T-helper 2 cell treated with Interferon-gamma antibody and Interleukin-4, amounts not matched to agents 5 μg/mL and 100 μg/mL, for 36 hours (primary cell): ENCODE results near the gene NRBF2.
A peak's percentile ranks its signal among the peaks of the same experiment; 100 is the strongest.

ENCODE experiments used
- DNase-seq: peaks from one replicate; pipeline ENCODE4 v3.0.0; 2021; ENCODE audit warnings: low spot score
- H3K27ac Mint-ChIP-seq: one replicate; pipeline ENCODE4 v1.8.0; 2021; ENCODE audit warnings: mild to moderate bottlenecking, mixed read lengths
- H3K27me3 Mint-ChIP-seq: one replicate; pipeline ENCODE4 v1.8.0; 2021; ENCODE audit warnings: low read depth, mixed read lengths
- H3K36me3 Mint-ChIP-seq: one replicate; pipeline ENCODE4 v1.8.0; 2021; ENCODE audit warnings: low read depth, mixed read lengths
- H3K4me1 Mint-ChIP-seq: one replicate; pipeline ENCODE4 v1.8.0; 2021; ENCODE audit warnings: low read depth, mixed read lengths
- H3K4me3 Mint-ChIP-seq: one replicate; pipeline ENCODE4 v1.8.0; 2022; ENCODE audit warnings: mild to moderate bottlenecking, moderate library complexity, mixed read lengths
- H3K9me3 Mint-ChIP-seq: one replicate; pipeline ENCODE4 v1.8.0; 2021; ENCODE audit warnings: mixed read lengths

Gene NRBF2

GRCh38 chr10:63106111-63106755 lies 26.9 kb upstream of the NRBF2 start:
- no peak for DNase-seq
- Mint-ChIP-seq H3K4me3 (no peak overlapping the region), H3K36me3 (no peaks in the 10 kb centered on the region), H3K27ac (no peak overlapping the region), H3K9me3 (no peaks in the 10 kb centered on the region), H3K27me3 (peaks cover 7% of the 10 kb centered on the region), H3K4me1 (peaks cover 7% of the 10 kb centered on the region)

GRCh38 chr10:63107943-63108437 lies 25.1 kb upstream of the NRBF2 start:
- peaks cover 12% of the 10 kb centered on the region for H3K27me3 Mint-ChIP-seq
- no peak for DNase-seq
- no peak overlapping the region for H3K4me3 Mint-ChIP-seq
- no peaks in the 10 kb centered on the region for H3K36me3 Mint-ChIP-seq
- peaks cover 7% of the 10 kb centered on the region for H3K4me1 Mint-ChIP-seq
- H3K9me3 Mint-ChIP-seq = no peaks in the 10 kb centered on the region
- no peak overlapping the region for H3K27ac Mint-ChIP-seq

- no peaks in the 10 kb centered on the region for H3K9me3 Mint-ChIP-seq
- H3K27ac Mint-ChIP-seq = no peak overlapping the region
- peaks cover 15% of the 10 kb centered on the region for H3K27me3 Mint-ChIP-seq
- no peak overlapping the region for H3K4me3 Mint-ChIP-seq
- DNase-seq = no peak
- no peaks in the 10 kb centered on the region for H3K4me1 Mint-ChIP-seq
- no peaks in the 10 kb centered on the region for H3K36me3 Mint-ChIP-seq
Observed at GRCh38 chr10:63110940-63111339, 22.2 kb upstream of the NRBF2 start.

GRCh38 chr10:63114031-63114814 lies 18.9 kb upstream of the NRBF2 start:
- Mint-ChIP-seq H3K4me1 (no peaks in the 10 kb centered on the region), H3K4me3 (no peak overlapping the region), H3K9me3 (no peaks in the 10 kb centered on the region), H3K27me3 (peaks cover 11% of the 10 kb centered on the region), H3K36me3 (no peaks in the 10 kb centered on the region), H3K27ac (no peak overlapping the region)
- no peak for DNase-seq

- H3K27me3 Mint-ChIP-seq = peaks cover 10% of the 10 kb centered on the region
- H3K9me3 Mint-ChIP-seq = no peaks in the 10 kb centered on the region
- no peaks in the 10 kb centered on the region for H3K36me3 Mint-ChIP-seq
- no peak overlapping the region for H3K4me3 Mint-ChIP-seq
- DNase-seq = no peak
- H3K27ac Mint-ChIP-seq = no peak overlapping the region
- no peaks in the 10 kb centered on the region for H3K4me1 Mint-ChIP-seq
Observed at GRCh38 chr10:63115732-63116383, 17.3 kb upstream of the NRBF2 start.

- Mint-ChIP-seq H3K27ac (no peak overlapping the region), H3K36me3 (no peaks in the 10 kb centered on the region)
- no peak for DNase-seq
Observed at GRCh38 chr10:63116452-63117072, 16.6 kb upstream of the NRBF2 start.

GRCh38 chr10:63119041-63119440 lies 14.1 kb upstream of the NRBF2 start:
- Mint-ChIP-seq H3K27ac (no peak overlapping the region), H3K4me1 (no peaks in the 10 kb centered on the region), H3K9me3 (no peaks in the 10 kb centered on the region), H3K27me3 (peaks cover 5% of the 10 kb centered on the region), H3K36me3 (no peaks in the 10 kb centered on the region), H3K4me3 (no peak overlapping the region)
- DNase-seq = no peak

More at GRCh38 chr10:63116452-63117072, 16.6 kb upstream of the NRBF2 start:
- Mint-ChIP-seq H3K9me3 (no peaks in the 10 kb centered on the region), H3K27me3 (peaks cover 9% of the 10 kb centered on the region), H3K4me3 (no peak overlapping the region), H3K4me1 (no peaks in the 10 kb centered on the region)

GRCh38 chr10:63120554-63120953 lies 12.6 kb upstream of the NRBF2 start:
- H3K27me3 Mint-ChIP-seq = peaks cover 3% of the 10 kb centered on the region
- H3K36me3 Mint-ChIP-seq = no peaks in the 10 kb centered on the region
- no peaks in the 10 kb centered on the region for H3K9me3 Mint-ChIP-seq
- no peak overlapping the region for H3K4me3 Mint-ChIP-seq
- no peak for DNase-seq
- H3K27ac Mint-ChIP-seq = no peak overlapping the region
- H3K4me1 Mint-ChIP-seq = no peaks in the 10 kb centered on the region

GRCh38 chr10:63123727-63124362 lies 9.3 kb upstream of the NRBF2 start:
- H3K4me3 Mint-ChIP-seq = no peak overlapping the region
- no peak overlapping the region for H3K27ac Mint-ChIP-seq
- peaks cover 3% of the 10 kb centered on the region for H3K27me3 Mint-ChIP-seq
- DNase-seq = no peak
- H3K4me1 Mint-ChIP-seq = no peaks in the 10 kb centered on the region
- H3K9me3 Mint-ChIP-seq = no peaks in the 10 kb centered on the region
- no peaks in the 10 kb centered on the region for H3K36me3 Mint-ChIP-seq

GRCh38 chr10:63125459-63125858 lies 7.7 kb upstream of the NRBF2 start:
- H3K4me1 Mint-ChIP-seq = no peaks in the 10 kb centered on the region
- H3K27ac Mint-ChIP-seq = no peak overlapping the region
- no peak for DNase-seq
- H3K4me3 Mint-ChIP-seq = no peak overlapping the region
- H3K9me3 Mint-ChIP-seq = peaks cover 4% of the 10 kb centered on the region
- peaks cover 5% of the 10 kb centered on the region for H3K27me3 Mint-ChIP-seq
- no peaks in the 10 kb centered on the region for H3K36me3 Mint-ChIP-seq

- peaks cover 8% of the 10 kb centered on the region for H3K36me3 Mint-ChIP-seq
- peaks cover 4% of the 10 kb centered on the region for H3K4me1 Mint-ChIP-seq
- peaks cover 2% of the 10 kb centered on the region for H3K27me3 Mint-ChIP-seq
- no peak overlapping the region for H3K4me3 Mint-ChIP-seq
- no peak for DNase-seq
- no peak overlapping the region for H3K27ac Mint-ChIP-seq
- peaks cover 19% of the 10 kb centered on the region for H3K9me3 Mint-ChIP-seq
Observed at GRCh38 chr10:63128443-63128842, 4.7 kb upstream of the NRBF2 start.

GRCh38 chr10:63129888-63130287 lies 3.2 kb upstream of the NRBF2 start:
- H3K27me3 Mint-ChIP-seq = peaks cover 2% of the 10 kb centered on the region
- no peak for DNase-seq
- H3K4me3 Mint-ChIP-seq = no peak overlapping the region
- no peak overlapping the region for H3K27ac Mint-ChIP-seq
- peaks cover 19% of the 10 kb centered on the region for H3K9me3 Mint-ChIP-seq
- peaks cover 12% of the 10 kb centered on the region for H3K36me3 Mint-ChIP-seq
- peaks cover 7% of the 10 kb centered on the region for H3K4me1 Mint-ChIP-seq

GRCh38 chr10:63132651-63133055 lies 475 bp upstream of the NRBF2 start:
- DNase-seq = no peak
- Mint-ChIP-seq H3K4me1 (peaks cover 10% of the 10 kb centered on the region), H3K36me3 (peaks cover 14% of the 10 kb centered on the region), H3K27me3 (peaks cover 2% of the 10 kb centered on the region), H3K4me3 (peak overlapping the region; percentile 93), H3K9me3 (peaks cover 19% of the 10 kb centered on the region), H3K27ac (peak overlapping the region; percentile 97)
